ENCODE results near the gene SLC43A2. TPM values are rescaled to one million over a fixed set of nuclear protein-coding genes. Genes with fewer than 3 reads are reported as not detected.

Gene SLC43A2
- total and polyA plus RNA-seq, 2 of the 13 experiments (the other 11 are each of a cell fraction or from before 2014, with no cell fraction given), result 7.3 to 20.0 TPM

- no peak for TF ChIP-seq SP5 (CRISPR knock-in tag; IDR thresholded peaks at IDR 0.05; ENCODE audit: borderline replicate concordance, low read depth)
- TF ChIP-seq MIER2 (CRISPR knock-in tag; IDR thresholded peaks at IDR 0.05), result no peak
- TF ChIP-seq, protein P1, sequence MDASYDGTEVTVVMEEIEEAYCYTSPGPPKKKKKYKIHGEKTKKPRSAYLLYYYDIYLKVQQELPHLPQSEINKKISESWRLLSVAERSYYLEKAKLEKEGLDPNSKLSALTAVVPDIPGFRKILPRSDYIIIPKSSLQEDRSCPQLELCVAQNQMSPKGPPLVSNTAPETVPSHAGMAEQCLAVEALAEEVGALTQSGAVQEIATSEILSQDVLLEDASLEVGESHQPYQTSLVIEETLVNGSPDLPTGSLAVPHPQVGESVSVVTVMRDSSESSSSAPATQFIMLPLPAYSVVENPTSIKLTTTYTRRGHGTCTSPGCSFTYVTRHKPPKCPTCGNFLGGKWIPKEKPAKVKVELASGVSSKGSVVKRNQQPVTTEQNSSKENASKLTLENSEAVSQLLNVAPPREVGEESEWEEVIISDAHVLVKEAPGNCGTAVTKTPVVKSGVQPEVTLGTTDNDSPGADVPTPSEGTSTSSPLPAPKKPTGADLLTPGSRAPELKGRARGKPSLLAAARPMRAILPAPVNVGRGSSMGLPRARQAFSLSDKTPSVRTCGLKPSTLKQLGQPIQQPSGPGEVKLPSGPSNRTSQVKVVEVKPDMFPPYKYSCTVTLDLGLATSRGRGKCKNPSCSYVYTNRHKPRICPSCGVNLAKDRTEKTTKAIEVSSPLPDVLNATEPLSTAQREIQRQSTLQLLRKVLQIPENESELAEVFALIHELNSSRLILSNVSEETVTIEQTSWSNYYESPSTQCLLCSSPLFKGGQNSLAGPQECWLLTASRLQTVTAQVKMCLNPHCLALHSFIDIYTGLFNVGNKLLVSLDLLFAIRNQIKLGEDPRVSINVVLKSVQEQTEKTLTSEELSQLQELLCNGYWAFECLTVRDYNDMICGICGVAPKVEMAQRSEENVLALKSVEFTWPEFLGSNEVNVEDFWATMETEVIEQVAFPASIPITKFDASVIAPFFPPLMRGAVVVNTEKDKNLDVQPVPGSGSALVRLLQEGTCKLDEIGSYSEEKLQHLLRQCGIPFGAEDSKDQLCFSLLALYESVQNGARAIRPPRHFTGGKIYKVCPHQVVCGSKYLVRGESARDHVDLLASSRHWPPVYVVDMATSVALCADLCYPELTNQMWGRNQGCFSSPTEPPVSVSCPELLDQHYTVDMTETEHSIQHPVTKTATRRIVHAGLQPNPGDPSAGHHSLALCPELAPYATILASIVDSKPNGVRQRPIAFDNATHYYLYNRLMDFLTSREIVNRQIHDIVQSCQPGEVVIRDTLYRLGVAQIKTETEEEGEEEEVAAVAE (CRISPR knock-in tag; IDR thresholded peaks at IDR 0.05; ENCODE audit: borderline replicate concordance), result no peak
- TF ChIP-seq, protein P2, sequence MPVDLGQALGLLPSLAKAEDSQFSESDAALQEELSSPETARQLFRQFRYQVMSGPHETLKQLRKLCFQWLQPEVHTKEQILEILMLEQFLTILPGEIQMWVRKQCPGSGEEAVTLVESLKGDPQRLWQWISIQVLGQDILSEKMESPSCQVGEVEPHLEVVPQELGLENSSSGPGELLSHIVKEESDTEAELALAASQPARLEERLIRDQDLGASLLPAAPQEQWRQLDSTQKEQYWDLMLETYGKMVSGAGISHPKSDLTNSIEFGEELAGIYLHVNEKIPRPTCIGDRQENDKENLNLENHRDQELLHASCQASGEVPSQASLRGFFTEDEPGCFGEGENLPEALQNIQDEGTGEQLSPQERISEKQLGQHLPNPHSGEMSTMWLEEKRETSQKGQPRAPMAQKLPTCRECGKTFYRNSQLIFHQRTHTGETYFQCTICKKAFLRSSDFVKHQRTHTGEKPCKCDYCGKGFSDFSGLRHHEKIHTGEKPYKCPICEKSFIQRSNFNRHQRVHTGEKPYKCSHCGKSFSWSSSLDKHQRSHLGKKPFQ (CRISPR knock-in tag; IDR thresholded peaks at IDR 0.05; ENCODE audit: insufficient replicate concordance), result no peak
- no peak for TF ChIP-seq ZFP36L1 (CRISPR knock-in tag; IDR thresholded peaks at IDR 0.05)
- no peak for TF ChIP-seq ZNF501 (CRISPR knock-in tag; IDR thresholded peaks at IDR 0.05)
- TF ChIP-seq, protein P3, sequence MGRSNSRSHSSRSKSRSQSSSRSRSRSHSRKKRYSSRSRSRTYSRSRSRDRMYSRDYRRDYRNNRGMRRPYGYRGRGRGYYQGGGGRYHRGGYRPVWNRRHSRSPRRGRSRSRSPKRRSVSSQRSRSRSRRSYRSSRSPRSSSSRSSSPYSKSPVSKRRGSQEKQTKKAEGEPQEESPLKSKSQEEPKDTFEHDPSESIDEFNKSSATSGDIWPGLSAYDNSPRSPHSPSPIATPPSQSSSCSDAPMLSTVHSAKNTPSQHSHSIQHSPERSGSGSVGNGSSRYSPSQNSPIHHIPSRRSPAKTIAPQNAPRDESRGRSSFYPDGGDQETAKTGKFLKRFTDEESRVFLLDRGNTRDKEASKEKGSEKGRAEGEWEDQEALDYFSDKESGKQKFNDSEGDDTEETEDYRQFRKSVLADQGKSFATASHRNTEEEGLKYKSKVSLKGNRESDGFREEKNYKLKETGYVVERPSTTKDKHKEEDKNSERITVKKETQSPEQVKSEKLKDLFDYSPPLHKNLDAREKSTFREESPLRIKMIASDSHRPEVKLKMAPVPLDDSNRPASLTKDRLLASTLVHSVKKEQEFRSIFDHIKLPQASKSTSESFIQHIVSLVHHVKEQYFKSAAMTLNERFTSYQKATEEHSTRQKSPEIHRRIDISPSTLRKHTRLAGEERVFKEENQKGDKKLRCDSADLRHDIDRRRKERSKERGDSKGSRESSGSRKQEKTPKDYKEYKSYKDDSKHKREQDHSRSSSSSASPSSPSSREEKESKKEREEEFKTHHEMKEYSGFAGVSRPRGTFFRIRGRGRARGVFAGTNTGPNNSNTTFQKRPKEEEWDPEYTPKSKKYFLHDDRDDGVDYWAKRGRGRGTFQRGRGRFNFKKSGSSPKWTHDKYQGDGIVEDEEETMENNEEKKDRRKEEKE (IDR thresholded peaks at IDR 0.05), result no peak
- TF ChIP-seq SNAI1 (CRISPR knock-in tag; IDR thresholded peaks at IDR 0.05; ENCODE audit: borderline replicate concordance), result no peak
- TF ChIP-seq ZNF275 (CRISPR knock-in tag; IDR thresholded peaks at IDR 0.05; ENCODE audit: borderline replicate concordance), result no peak
- no peak for TF ChIP-seq ZBTB37 (CRISPR knock-in tag; IDR thresholded peaks at IDR 0.05)
- TF ChIP-seq TCF7 (IDR thresholded peaks at IDR 0.05; ENCODE audit: low read depth), result no peak
- TF ChIP-seq ZNF710 (CRISPR knock-in tag; IDR thresholded peaks at IDR 0.05; ENCODE audit: borderline replicate concordance), result 0 out of 2 replicates have a peak, but pooled peaks have one; percentile 42
- TF ChIP-seq ZNF432 (CRISPR knock-in tag; IDR thresholded peaks at IDR 0.05; ENCODE audit: borderline replicate concordance), result no peak
- no peak for TF ChIP-seq HMGA1 (CRISPR knock-in tag; conservative IDR thresholded peaks at IDR 0.05)
- TF ChIP-seq POLR2AphosphoS5 (IDR thresholded peaks at IDR 0.05; ENCODE audit: low read depth, low read length), result no peak
Measured at GRCh38 chr17:1606352-1606985, 22.2 kb downstream of the SLC43A2 start (continued).

Measured in HepG2 (cell line).